ENCODE measurements around the gene LRRC8D.

GRCh38 chr1:89959719-89960118 is 138.9 kb downstream of the LRRC8D start:
- TF ChIP-seq CTCF (IDR thresholded peaks at IDR 0.05) (no peak), POLR2A (IDR thresholded peaks at IDR 0.05) (no peak)

All from heart left ventricle (tissue), 13 donors.